A673 (cell line): Measurements from ENCODE around the gene COQ6. TPM values are rescaled to one million over a fixed set of nuclear protein-coding genes. Genes with fewer than 3 reads are reported as not detected.

Experiments used
- BruUV-seq: library from RNA; stranded (reverse); fragments of 400-500 nt; replicated peaks from 2 replicates; lab custom pipeline; 2021; lab: Mats Ljungman, UMichigan
- CTCF ChIA-PET: fragments of 300-600 bp; sonication (Branson Sonifier 250); formaldehyde crosslinking; loops from one replicate; lab custom pipeline; 2022; ENCODE audit warnings: antibody characterized with exemption; lab: Charles Lee
- POLR2A ChIA-PET: fragments of 300-600 bp; sonication (Branson Sonifier 250); formaldehyde crosslinking; loops from one replicate; lab custom pipeline; 2022; ENCODE audit warnings: antibody characterized with exemption; ENCODE audit not compliant: low non-redundant PET; lab: Charles Lee
- DNase-seq: peaks from one replicate; pipeline ENCODE4 v3.0.0-alpha.2; 2015; ENCODE audit warnings: low spot score
- H3K27ac ChIP-seq: fragments of 200-600 bp; sonication (generic); 2 replicates; pipeline ENCODE4 v1.5.1; 2016; ENCODE audit warnings: mixed run types, low read depth, mild to moderate bottlenecking, mixed read lengths, antibody characterized with exemption, low read length; ENCODE audit not compliant: poor library complexity, severe bottlenecking
- H3K27me3 ChIP-seq: fragments of 200-600 bp; sonication (generic); replicated peaks from 2 replicates; pipeline ENCODE4 v1.6.1; 2017; ENCODE audit warnings: mixed run types, low read depth, mild to moderate bottlenecking, mixed read lengths, antibody characterized with exemption, low read length; ENCODE audit not compliant: insufficient read depth, poor library complexity
- H3K36me3 ChIP-seq: fragments of 200-600 bp; sonication (generic); 2 replicates; pipeline ENCODE4 v1.6.1; 2016; ENCODE audit warnings: mixed run types, mild to moderate bottlenecking, mixed read lengths, antibody characterized with exemption, low read length; ENCODE audit not compliant: insufficient read depth, poor library complexity, severe bottlenecking
- H3K4me1 ChIP-seq: fragments of 200-600 bp; sonication (generic); 2 replicates; pipeline ENCODE4 v1.6.1; 2017; ENCODE audit warnings: mixed run types, mild to moderate bottlenecking, mixed read lengths, antibody characterized with exemption, low read length; ENCODE audit not compliant: insufficient read depth, poor library complexity, severe bottlenecking
- H3K4me3 ChIP-seq: fragments of 200-600 bp; sonication (generic); 2 replicates; pipeline ENCODE4 v1.5.1; 2016; ENCODE audit warnings: low read depth, mixed run types, mild to moderate bottlenecking, mixed read lengths, low read length; ENCODE audit not compliant: poor library complexity, severe bottlenecking
- H3K9me3 ChIP-seq: fragments of 200-600 bp; sonication (generic); 2 replicates; pipeline ENCODE4 v1.6.1; 2016; ENCODE audit warnings: mixed run types, low read depth, mild to moderate bottlenecking, mixed read lengths, antibody characterized with exemption, low read length; ENCODE audit not compliant: poor library complexity, severe bottlenecking
- CTCF ChIP-seq: fragments of 300-800, 200-600 bp; sonication (generic); conservative IDR thresholded peaks from 2 replicates; pipeline ENCODE4 v1.5.1; 2017; ENCODE audit warnings: low read depth, mild to moderate bottlenecking, antibody characterized with exemption, low read length, moderate library complexity, mixed read lengths
- EZH2 ChIP-seq: fragments of 200-600 bp; sonication (generic); IDR thresholded peaks from 2 replicates; pipeline ENCODE4 v1.6.1; 2017; ENCODE audit warnings: borderline replicate concordance, low read depth, mild to moderate bottlenecking, mixed read lengths, antibody characterized with exemption, low read length; ENCODE audit not compliant: poor library complexity, severe bottlenecking
- intact Hi-C: fragments of 100-400 bp; cut with micrococcal nuclease; formaldehyde crosslinking; loops from one replicate; pipeline ENCODE4 v1.10.0; 2022; ENCODE audit not compliant: unreplicated experiment
- total RNA-seq: library from RNA; stranded (reverse); gene quantifications from 2 replicates; pipeline ENCODE4 v1.2.3, GENCODE V29; 2021

COQ6 gene
- total RNA-seq, 1 experiment from 2014 or later: 23.7 TPM

GRCh38 chr14:73995977-73996378, 45.9 kb downstream of the COQ6 start:
- TF ChIP-seq EZH2 (no peak), CTCF (no peak)

GRCh38 chr14:73996731-73997107, 46.6 kb downstream of the COQ6 start:
- H3K27ac ChIP-seq: no peak overlapping the region
- H3K4me3 ChIP-seq: no peak overlapping the region
- no peaks in the 10 kb centered on the region for H3K36me3 ChIP-seq
- TF ChIP-seq EZH2: no peak
- H3K27me3 ChIP-seq: no peaks in the 10 kb centered on the region
- H3K9me3 ChIP-seq: no peaks in the 10 kb centered on the region
- H3K4me1 ChIP-seq: no peaks in the 10 kb centered on the region
- BruUV-seq: no TSS peak
- intact Hi-C loops: no loop called here
- ChIA-PET CTCF (no interaction called here), POLR2A (no interaction called here)
- no peak for DNase-seq

More at GRCh38 chr14:73995977-73996378, 45.9 kb downstream of the COQ6 start:
- ChIA-PET CTCF (no interaction called here), POLR2A (interaction anchor here (0.7 kb wide), 1 partner anchor 47 kb away, joined by 8 read pairs; no protein-coding TSS in a partner anchor)
- BruUV-seq: no TSS peak
- Histone ChIP-seq H3K4me3 (no peak overlapping the region), H3K9me3 (no peaks in the 10 kb centered on the region), H3K4me1 (no peaks in the 10 kb centered on the region), H3K27ac (no peak overlapping the region), H3K36me3 (no peaks in the 10 kb centered on the region), H3K27me3 (no peaks in the 10 kb centered on the region)
- intact Hi-C loops: no loop called here
- no peak for DNase-seq

- intact Hi-C loops: no loop called here
- CTCF ChIA-PET: no interaction called here
Observed at GRCh38 chr14:73997108-73997943, 47.2 kb downstream of the COQ6 start.

More at GRCh38 chr14:73997108-73997943, 47.2 kb downstream of the COQ6 start:
- TF ChIP-seq EZH2 (no peak), CTCF (no peak)
- POLR2A ChIA-PET: no interaction called here
- H3K9me3 ChIP-seq: no peaks in the 10 kb centered on the region
- H3K36me3 ChIP-seq: no peaks in the 10 kb centered on the region
- H3K4me1 ChIP-seq: no peaks in the 10 kb centered on the region
- no TSS peak for BruUV-seq
- no peaks in the 10 kb centered on the region for H3K27me3 ChIP-seq
- no peak for DNase-seq
- H3K4me3 ChIP-seq: no peak overlapping the region
- no peak overlapping the region for H3K27ac ChIP-seq
